ENCODE measurements around the gene PRSS57.

PRSS57 gene

DNA sequence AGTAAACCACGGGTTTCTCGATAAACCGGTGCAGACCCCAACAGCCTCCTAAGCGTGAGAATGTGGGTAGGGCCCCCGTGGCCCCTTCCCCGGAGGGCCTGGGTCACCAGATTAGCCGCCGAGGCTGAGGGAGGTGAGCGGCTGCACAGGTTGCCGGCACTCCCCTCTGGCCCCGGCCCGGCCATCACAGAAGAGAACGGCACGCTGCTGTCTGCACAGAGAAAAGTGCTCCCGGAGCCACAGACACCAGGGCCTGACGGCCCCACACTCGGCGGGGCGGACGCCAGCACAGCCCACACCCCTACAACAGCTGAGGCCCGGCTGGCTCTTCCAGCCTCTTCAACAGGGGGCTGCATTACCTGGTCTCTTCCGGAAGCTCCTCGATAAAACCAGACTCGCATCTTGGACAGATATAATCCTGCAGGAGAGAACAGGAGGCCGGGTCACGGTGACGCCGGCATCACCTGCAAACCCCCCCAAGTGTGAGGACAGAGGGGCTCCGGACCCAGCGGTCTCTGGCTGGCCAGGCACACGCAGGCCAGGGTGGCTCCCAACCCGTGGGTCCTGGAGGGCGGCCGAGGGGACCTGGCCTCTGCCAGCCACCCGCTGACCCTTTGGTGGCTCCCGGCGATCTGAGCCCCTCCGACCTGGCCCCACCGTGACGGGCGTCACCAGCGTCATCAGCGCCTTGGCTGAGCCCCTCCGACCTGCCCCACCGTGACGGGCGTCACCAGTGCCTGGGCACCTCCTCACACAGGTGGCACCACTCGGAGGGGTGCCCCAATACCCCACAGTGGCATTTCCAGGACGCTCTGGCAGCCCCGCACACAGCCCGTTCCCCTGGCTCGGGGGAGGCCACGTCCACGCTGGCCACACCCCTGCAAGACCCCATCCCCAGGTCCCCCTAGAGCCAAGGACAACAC is 42.5 kb downstream of the PRSS57 start:
- DNase-seq (ENCODE audit: low read depth in 2 of 2), result no peak

DNA sequence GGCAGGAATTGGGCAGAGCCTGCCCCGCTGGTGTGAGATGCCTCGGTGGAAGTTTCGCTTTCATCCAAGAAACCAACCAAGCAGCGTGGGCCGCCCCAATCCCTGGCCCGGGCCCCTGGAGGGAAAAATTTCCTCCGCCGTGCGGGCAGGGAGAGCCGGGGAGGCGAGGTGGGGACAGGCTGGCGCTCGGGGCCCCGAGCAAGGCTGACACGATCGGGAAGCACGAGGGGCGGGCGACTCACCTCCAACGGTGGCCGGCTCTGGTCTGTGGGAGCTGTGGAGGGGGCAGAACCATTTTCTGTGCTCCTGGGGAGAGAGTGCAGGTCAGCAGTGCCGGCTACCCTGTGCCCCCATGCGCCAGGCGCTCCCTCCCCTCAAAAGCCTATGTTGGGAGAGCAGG is 43.3 kb downstream of the PRSS57 start:
- no peak for DNase-seq (ENCODE audit: low read depth in 2 of 2)

DNA sequence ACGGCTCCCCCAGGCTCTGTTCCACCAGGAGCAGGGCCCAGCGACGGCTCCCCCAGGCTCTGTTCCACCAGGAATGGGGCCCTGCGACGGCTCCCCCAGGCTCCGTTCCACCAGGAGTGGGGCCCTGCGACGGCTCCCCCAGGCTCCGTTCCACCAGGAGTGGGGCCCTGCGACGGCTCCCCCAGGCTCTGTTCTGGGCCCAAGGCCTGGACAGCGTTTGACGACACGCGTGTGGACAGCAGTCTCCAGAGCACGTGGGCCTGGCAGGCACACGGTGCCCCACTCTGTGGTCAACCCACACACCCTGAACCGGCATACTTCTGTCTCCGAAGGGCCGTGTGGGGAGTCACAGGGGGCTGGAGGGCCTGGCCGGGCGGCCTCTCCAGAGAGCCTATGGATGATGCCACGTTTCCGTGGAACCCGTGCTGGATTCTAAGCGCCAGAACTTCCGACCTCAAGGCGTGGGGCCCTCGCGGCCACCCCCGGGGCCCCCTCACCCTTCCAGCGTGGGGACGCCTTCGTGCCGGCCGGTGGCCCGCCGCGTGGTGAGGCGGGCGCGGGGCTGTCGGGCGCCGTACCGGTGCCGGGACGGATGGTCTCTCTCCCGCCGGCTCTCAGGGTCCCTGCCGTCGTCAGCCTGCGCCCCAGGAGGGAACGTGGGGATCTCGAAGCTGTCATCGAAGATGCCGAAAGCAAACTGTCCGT is 44.0 kb downstream of the PRSS57 start:
- DNase-seq (ENCODE audit: low read depth in 2 of 2), result no peak

DNA sequence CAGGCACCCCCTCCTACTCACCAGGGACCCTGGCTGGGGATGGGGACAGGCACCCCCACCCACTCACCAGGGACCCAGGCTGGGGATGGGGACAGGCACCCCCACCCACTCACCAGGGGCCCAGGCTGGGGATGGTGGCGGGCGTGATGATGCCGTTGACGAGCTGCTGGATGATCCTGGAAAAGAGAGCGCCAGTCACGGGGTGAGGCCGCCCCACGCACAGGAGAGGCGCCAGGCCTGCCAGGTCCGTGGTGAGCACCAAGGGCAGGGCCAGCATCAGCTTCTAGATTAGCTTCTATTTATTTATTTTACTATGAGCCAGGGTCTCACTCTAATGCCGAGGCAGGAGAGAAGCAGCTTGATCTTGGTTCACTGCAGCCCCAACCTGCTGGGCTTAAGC is 45.1 kb downstream of the PRSS57 start:
- DNase-seq (ENCODE audit: low read depth in 2 of 2), result no peak

DNA sequence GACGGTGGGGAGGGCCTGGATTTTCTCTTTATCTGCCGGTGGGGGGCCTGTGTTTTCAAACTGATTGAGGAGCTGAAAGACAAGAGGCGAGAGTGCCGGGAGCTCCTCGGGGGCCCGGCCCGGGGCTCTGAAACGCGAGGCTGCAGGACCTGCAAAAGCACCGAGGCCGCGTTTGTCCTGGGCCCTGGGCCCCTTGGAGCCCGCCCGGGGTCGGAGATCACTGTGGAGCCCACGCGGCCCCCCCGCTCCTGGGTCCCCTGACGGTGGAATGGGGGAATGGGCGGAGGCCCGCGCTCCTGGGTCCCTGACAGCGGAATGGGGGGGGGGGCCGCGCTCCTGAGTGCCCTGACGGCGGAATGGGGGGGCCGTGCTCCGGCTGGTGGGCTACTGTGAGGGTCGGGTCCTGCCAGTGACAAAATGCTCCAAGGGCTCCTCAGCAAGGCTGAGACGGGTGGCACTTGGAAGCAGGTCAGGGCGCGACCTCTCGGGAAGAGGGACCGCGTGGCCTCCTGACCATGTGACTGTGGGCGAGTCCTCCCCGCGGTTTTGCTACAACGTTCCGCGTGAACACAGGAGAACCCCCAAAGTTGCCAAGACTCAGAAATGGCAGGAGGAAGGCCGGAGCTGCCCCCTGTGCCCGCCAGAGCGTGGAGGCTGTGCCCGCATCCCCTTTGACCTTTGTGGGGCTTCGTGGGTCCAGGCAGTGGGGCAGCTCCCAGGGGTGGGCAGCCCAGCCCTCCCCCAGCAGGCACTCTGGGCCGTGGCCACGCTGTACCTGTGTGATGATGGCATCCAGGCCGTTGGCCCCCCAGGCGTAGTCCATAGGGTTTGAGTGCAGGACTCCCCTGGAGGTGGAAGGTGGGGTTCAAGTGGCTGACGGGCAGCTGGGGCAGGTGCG is 46.1 kb downstream of the PRSS57 start:
- DNase-seq (ENCODE audit: low read depth in 2 of 2), result no peak

DNA sequence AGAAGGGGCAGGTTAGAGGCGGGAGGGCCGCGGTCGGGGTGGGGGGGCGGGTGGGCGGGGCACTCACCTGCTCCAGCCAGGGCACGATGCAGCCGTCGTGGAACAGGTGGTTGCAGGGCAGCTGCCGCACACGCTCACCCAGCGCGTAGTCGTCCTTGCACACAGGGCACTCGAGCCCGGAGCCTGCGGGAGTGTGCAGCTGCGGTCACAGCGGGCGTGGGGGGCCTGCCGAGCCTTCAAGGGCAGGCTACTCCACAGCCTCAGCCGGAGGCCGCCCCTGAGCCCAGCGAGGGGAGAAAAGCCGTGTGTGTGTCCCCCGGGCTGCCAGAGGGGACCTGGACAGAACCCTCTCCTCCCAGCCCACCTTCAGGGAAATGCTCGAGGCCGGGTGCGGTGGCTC is 46.9 kb downstream of the PRSS57 start:
- no peak for DNase-seq (ENCODE audit: low read depth in 2 of 2)

DNA sequence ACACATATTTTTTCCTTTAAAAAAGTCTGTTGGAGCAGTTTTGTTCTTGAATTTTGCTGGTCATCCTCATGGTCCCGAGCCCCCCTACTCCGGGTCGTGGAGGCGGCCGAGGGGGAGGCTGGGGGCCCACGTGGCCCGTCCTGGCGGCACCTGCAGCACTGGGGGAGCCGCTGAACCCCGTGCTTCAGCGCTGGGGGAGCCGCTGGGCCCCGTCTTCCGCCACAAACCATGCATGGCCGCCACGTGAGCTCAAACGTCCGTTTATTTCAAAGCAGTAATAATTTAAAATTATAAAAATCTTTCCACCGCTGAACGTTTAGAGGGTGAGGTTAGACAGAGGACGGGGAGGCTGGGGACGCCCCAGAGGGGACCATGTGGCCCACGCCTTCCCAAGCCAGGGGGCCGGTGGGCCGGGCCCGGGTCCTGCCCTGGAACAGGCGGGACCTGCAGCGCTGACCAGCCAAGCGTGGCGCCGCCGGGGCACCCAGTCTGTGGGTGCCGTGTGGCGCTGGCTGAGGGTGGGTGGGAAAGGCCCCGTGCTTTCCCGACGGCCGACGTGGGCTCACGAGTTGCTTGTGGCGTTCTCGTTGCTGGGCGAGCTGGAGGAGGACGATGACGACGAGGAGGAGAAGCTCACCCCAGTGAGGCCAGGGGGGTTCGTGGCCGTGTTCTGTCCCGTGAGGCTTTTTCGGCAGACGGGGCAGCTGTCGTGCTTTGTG is 47.5 kb downstream of the PRSS57 start:
- DNase-seq (ENCODE audit: low read depth in 2 of 2), result no peak

DNA sequence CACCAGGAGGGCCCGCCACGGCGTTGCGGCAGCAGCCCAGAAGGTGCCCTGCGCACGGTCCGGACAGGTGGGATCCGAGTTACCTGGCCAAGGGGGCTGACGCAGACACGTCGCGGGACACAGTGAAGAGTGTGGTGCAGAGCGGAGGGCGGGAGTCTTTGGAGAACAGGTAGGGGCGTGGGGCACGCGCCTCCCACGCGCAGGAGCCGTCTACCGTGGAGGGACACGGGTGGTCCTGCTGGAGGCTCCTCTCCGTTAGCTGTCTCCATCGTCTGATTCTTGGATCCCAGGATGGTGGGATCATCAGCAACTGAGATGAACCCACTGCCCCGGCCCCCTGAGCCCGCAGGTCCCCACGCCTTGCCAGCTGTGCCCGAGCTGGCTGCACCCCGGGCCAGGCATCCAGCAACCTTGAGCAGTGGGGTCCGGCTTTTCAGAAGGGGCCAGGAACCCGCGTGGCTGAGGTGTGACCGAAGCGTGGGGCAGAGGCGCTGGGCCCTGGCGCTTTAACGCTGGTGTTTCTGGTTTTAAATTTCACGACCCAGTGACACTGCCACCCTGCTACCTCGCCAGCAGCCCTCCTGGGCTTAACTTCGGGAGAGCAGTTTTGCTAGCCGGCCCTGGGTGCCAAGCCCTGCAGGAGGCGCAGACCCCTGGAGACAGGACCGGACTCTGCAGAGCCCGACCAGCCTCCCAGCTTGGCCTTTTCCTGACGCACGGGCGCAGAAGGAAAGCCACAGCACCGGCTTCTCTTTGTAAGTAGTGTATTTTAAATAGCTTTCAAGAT is 48.3 kb downstream of the PRSS57 start:
- no peak for DNase-seq (ENCODE audit: low read depth in 2 of 2)

DNA sequence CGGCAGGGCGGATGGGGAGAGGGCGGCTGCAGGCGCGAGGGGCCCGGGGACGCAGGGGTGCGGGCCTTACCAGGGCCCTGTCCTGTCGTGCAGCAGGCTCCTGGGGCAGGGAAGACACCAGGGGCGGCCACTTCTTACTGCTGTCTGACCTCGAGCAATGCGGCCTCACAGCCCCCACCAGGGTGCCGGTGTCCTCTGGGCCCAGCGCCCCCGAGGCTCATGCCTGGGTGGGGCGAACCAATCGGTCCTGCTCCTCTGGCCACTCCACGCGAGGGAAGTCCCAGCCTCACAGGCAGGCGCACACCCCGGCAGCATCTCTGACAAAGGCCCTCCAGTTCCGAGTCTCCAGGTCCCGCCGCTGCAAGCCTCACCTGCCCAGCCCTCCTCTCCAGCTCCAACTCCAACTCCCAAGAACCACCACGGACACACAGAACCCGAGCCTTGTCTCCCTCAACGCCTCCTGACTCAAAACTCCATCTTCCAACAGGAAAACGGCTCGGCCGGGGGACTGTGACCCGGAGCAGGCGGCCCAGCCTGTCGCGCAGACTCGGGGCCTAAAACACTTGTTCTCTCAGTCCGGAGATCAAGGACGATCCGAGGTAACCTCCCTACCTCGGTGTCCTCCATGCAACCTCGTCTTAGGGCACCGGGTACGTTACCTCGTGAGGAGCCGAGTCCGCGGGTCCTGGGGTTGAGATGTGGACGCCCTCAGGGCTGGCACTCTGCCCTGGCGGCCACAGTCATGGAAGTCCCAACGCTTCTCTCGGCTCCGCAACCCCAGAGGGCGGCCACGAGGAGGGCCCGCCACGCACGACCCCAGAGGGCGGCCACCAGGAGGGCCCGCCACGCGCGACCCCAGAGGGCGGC is 49.1 kb downstream of the PRSS57 start:
- DNase-seq (ENCODE audit: low read depth in 2 of 2), result no peak

DNA sequence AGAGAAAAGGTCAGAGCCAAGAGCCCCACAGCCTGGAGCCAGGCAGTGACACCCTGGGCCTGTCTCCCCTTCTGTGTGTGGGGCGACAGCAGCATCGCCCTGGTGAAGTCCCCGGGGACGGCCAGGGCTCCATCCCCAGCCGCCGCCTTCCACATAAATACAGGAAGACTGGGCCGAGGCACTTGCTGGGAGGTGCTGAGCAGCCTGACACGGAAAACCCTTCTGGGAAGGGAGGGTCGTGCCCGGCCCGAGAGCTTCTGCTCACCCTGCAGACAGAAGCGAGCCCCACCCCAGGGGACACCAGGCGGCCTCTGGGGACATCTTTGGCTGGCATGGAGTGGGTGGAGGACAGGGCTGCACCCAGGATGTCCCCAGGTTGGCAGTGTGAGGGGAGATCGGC is 50.5 kb downstream of the PRSS57 start:
- DNase-seq (ENCODE audit: low read depth in 2 of 2), result no peak

DNA sequence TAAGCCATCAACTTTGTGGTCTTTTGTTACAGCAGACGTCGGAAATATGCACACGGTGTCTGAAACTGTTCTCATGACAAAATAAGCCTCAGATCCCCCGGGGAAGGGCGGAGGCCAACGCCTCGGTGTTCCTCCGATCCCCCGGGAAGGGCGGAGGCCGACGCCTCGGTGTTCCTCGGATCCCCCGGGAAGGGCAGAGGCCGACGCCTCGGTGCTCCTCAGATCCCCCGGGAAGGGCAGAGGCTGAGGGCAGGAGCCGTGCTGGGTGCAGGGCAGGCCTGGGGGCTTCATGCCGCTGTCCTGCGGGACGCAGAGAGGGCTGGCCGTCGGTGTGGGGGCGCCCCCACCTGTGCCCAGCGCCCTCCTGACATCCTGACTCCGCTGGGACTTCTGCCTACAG is 50.9 kb downstream of the PRSS57 start:
- DNase-seq (ENCODE audit: low read depth in 2 of 2), result no peak

DNA sequence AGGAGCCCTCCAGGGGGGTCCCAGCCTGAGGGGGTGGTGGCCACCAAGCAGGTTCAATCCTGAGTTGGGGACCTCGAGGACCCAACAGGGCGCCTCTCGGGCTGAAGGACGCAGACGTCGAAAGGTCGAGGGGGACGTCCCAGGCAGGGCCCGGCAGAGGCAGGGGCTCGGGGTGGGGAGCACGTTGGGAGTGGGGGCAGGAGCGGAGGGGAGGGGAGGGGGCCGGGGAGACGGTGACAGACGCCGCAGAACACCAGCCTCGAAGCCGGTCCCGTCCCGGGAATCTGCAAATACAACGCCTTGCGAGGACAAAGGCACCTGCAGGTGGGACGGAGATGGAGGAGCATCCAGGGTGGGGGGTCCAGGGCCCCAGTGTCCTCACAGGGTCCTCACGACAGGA is 51.5 kb downstream of the PRSS57 start:
- no peak for DNase-seq (ENCODE audit: low read depth in 2 of 2)

DNA sequence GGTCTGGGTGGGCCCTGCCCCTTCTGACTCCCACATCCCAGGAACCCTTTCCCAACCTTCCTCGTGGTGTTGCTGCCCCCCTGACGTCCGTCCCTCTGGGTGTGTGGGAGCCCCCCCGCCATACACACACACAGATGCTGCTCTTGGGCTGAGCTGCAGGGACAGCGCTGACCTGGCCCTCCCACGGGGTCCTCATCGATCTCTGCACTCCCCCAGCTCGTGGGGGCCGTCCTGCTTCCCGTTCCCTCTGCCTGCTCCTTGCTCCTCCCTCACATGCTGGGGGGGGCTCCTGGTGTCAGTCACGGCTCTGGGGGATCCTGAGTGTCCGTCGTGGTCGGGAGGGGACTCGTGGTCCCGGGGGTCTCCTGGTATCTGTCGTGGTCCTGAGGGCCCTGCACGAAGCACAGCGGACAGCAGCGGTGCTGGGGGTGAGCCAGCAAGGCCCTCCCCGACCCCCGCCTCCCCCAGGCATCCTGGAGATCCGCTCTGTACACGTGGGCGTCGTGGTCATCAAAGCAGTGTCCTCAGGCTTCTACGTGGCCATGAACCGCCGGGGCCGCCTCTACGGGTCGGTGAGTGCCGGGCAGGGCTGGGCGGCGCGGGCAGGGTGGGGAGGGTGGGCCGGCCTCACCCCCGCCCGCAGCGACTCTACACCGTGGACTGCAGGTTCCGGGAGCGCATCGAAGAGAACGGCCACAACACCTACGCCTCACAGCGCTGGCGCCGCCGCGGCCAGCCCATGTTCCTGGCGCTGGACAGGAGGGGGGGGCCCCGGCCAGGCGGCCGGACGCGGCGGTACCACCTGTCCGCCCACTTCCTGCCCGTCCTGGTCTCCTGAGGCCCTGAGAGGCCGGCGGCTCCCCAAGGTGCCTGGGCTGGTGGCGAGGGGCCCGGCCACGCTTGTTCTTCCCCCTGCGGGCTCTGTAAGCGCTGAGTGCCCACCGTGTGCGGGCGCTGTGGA is 52.2 kb downstream of the PRSS57 start:
- no peak for DNase-seq (ENCODE audit: low read depth in 2 of 2)

DNA sequence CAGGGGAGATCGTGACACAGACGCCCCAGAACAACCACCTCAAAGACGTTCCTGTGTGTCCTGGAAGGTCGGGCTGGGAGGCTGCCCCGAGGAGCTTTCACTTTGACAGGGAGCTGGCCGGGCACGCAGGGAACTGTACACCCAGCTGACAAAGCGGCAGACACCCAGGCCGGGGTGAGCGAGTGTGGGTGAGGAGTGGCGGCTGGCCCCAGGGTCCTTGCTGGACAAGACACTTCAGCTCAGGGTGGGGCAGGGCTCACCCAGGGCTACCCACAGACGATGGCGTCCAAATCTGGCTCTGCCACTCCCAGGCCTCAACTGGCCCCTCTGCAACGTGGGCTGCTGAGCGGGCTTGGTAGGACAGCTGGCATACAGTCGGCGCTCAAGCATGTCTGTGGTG is 53.5 kb downstream of the PRSS57 start:
- DNase-seq (ENCODE audit: low read depth in 2 of 2), result no peak

DNA sequence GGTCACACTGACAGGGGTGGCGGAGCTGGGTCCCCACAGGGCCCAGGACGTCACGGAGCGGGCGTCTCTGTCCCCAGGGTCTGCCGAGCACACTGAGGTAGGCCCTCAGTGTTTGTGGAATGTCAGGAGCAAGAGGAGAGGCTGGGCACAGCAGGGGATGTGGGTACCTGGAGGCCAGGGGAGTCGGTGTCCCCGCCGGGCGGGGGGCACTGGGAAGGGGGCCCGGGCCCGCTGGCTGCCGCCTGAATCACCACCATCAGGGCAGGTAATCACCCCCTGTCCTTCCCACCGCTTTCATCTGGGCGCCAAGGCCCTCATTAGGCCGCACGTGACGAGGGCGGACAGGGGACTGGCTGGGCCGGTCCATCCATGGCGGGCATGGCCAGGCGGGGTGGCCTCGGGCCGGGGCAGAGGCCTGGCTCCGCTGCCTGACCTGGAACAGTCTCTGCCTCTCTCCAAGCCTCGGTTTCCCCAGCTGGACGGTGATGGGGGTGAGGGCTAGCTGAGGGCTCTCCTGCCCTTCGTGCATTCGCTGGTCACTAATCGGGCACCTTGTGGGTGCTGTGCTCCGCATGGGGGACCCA is 54.6 kb downstream of the PRSS57 start:
- no peak for DNase-seq (ENCODE audit: low read depth in 2 of 2)

DNA sequence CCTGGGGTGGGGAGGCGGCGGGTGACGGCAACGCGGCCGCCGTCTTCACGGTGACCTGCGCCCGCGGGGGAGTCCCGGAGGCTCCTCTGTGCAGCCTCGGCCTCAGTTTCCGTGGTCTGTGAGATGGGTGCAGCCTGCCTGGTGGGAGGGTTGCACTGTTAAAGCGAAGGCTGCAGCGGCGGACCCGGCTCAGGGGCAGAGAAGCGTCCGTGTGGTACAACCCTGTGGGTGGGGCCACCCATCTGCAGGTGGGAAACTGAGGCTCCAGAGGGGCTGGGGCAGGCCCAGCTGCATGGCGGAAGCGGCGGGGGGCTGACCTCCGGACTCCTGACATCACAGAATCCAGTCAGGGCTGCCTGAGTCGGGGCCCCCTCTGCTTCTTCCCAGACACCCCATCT is 55.1 kb downstream of the PRSS57 start:
- no peak for DNase-seq (ENCODE audit: low read depth in 2 of 2)

DNA sequence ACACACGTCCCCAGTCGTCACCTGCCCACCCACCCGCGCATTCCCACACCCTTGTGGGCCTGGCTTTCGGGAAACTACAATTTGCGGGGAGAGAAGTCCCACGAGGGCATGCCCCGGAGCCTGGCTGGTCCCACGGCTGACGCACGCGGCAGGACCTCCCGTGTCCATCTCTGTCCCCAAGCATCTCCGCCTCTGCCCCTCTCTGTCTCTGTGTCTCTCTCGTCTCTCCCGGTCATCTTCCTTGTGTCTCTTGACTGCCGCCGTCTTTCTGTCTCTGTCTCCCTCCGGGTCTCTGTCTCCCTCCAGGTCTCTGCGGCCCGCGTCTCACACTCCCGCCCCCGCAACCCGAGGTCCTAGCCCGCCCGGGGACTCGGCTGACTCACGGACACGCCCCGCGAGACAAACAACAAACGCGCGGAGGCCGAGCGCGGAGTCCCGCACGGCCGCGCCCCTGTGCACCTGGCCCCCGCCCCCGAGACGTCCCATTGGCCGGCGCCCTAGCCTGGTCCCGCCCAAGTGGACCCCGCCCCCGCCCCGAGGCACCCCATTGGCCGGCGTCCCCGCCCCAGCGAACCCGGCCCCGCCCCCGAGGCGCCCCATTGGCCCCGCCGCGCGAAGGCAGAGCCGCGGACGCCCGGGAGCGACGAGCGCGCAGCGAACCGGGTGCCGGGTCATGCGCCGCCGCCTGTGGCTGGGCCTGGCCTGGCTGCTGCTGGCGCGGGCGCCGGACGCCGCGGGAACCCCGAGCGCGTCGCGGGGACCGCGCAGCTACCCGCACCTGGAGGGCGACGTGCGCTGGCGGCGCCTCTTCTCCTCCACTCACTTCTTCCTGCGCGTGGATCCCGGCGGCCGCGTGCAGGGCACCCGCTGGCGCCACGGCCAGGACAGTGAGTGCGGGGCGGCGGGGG is 55.7 kb downstream of the PRSS57 start, which contains the start of gene FGF22:
TSS of gene FGF22 (plus strand) at position 627 of the 908 bp plus-strand sequence. CDS start at position 674, 47 bp downstream.
- DNase-seq (ENCODE audit: low read depth in 2 of 2), result peak; percentile 93 to 95
